HepG2 (cell line): ENCODE results near the gene CA9. TPM values are rescaled to one million over a fixed set of nuclear protein-coding genes. Genes with fewer than 3 reads are reported as not detected.
A peak's percentile ranks its signal among the peaks of the same experiment; 100 is the strongest.

Experiments used
- BCL3 ChIP-seq: sonication (generic); formaldehyde crosslinking; IDR thresholded peaks from 2 replicates; pipeline ENCODE4 v1.5.1; 2020; ENCODE audit warnings: mild to moderate bottlenecking, missing genetic modification reagents, moderate library complexity
- CBX2 ChIP-seq, 2 experiments: fragments of 200-600 bp in 1 of 2; sonication (generic); formaldehyde crosslinking in 1 of 2; IDR thresholded peaks; 2 replicates each; pipeline versions ENCODE4 v1.7.0 to v1.8.1; 2018 to 2022; ENCODE audit warnings: low read depth in 2 of 2, low read length in 1 of 2, mild to moderate bottlenecking in 1 of 2, missing genetic modification reagents in 1 of 2
- CEBPB ChIP-seq: IDR thresholded peaks from 2 replicates; pipeline ENCODE4 v1.6.1; 2011; ENCODE audit warnings: low read depth, low read length, improper control_type of control experiment, borderline replicate concordance
- FOXP1 ChIP-seq, 2 experiments: fragments of 450-650 bp in 1 of 2; IDR thresholded peaks; 2 replicates each; pipeline ENCODE4 v1.6.1; 2017 to 2018; ENCODE audit warnings: antibody characterized with exemption in 1 of 2
- GFI1 ChIP-seq: sonication (generic); formaldehyde crosslinking; IDR thresholded peaks from 2 replicates; pipeline ENCODE4 v1.5.0; 2020; ENCODE audit warnings: missing genetic modification reagents, mild to moderate bottlenecking, borderline replicate concordance
- KAT2B ChIP-seq: fragments of 150-350 bp; IDR thresholded peaks from 2 replicates; pipeline ENCODE4 v1.6.1; 2014; ENCODE audit warnings: low read depth, low read length, borderline replicate concordance
- KDM3A ChIP-seq: IDR thresholded peaks from 2 replicates; pipeline ENCODE4 v1.6.1; 2018; ENCODE audit warnings: low read depth, missing compliant biosample characterization
- LBX2 ChIP-seq: sonication (generic); formaldehyde crosslinking; IDR thresholded peaks from 2 replicates; pipeline ENCODE4 v1.5.0; 2020; ENCODE audit warnings: missing genetic modification reagents, mild to moderate bottlenecking, borderline replicate concordance
- MXD3 ChIP-seq: IDR thresholded peaks from 2 replicates; pipeline ENCODE4 v1.6.1; 2016; ENCODE audit warnings: mild to moderate bottlenecking, missing biosample characterization, missing genetic modification reagents
- PHF21A ChIP-seq: sonication (generic); formaldehyde crosslinking; IDR thresholded peaks from 2 replicates; pipeline ENCODE4 v1.5.0; 2020; ENCODE audit warnings: mild to moderate bottlenecking, missing genetic modification reagents
- REPIN1 ChIP-seq: sonication (generic); formaldehyde crosslinking; IDR thresholded peaks from 2 replicates; pipeline ENCODE4 v1.8.0; 2022; ENCODE audit warnings: missing genetic modification reagents, low read depth, mild to moderate bottlenecking, borderline replicate concordance
- SALL2 ChIP-seq: sonication (generic); formaldehyde crosslinking; IDR thresholded peaks from 2 replicates; pipeline ENCODE4 v1.8.1; 2023; ENCODE audit warnings: mild to moderate bottlenecking, missing genetic modification reagents, inconsistent platforms
- SIX1 ChIP-seq: sonication (generic); formaldehyde crosslinking; IDR thresholded peaks from 2 replicates; pipeline ENCODE4 v1.4.0; 2020; ENCODE audit warnings: missing genetic modification reagents, borderline replicate concordance
- SNAPC2 ChIP-seq: sonication (generic); formaldehyde crosslinking; IDR thresholded peaks from 2 replicates; pipeline ENCODE4 v1.8.1; 2022; ENCODE audit warnings: mild to moderate bottlenecking, missing genetic modification reagents
- ZBTB7B ChIP-seq: sonication (generic); formaldehyde crosslinking; IDR thresholded peaks from 2 replicates; pipeline ENCODE4 v1.4.0; 2020; ENCODE audit warnings: missing genetic modification reagents
- ZMAT3 ChIP-seq: sonication (generic); formaldehyde crosslinking; conservative IDR thresholded peaks from 2 replicates; pipeline ENCODE4 v1.7.0; 2021; ENCODE audit warnings: missing genetic modification reagents
- ZNF20 ChIP-seq: sonication (generic); formaldehyde crosslinking; IDR thresholded peaks from 2 replicates; pipeline ENCODE4 v1.4.0; 2020; ENCODE audit warnings: mild to moderate bottlenecking, moderate library complexity, missing genetic modification reagents
- ZNF317 ChIP-seq: sonication (generic); formaldehyde crosslinking; IDR thresholded peaks from 2 replicates; pipeline ENCODE4 v1.5.0; 2020; ENCODE audit warnings: mild to moderate bottlenecking, missing genetic modification reagents
- ZNF331 ChIP-seq: sonication (generic); formaldehyde crosslinking; IDR thresholded peaks from 2 replicates; pipeline ENCODE4 v1.4.0; 2020; ENCODE audit warnings: missing genetic modification reagents
- ZNF33A ChIP-seq: sonication (generic); formaldehyde crosslinking; IDR thresholded peaks from 2 replicates; pipeline ENCODE4 v1.5.1; 2020; ENCODE audit warnings: missing genetic modification reagents, mild to moderate bottlenecking, moderate library complexity, borderline replicate concordance
- ZNF34 ChIP-seq: sonication (generic); formaldehyde crosslinking; IDR thresholded peaks from 2 replicates; pipeline ENCODE4 v1.4.0; 2020; ENCODE audit warnings: mild to moderate bottlenecking, missing genetic modification reagents, borderline replicate concordance
- ZNF484 ChIP-seq: sonication (generic); formaldehyde crosslinking; IDR thresholded peaks from 2 replicates; pipeline ENCODE4 v1.5.1; 2020; ENCODE audit warnings: mild to moderate bottlenecking, low read depth, missing genetic modification reagents, borderline replicate concordance
- ZNF589 ChIP-seq: sonication (generic); formaldehyde crosslinking; conservative IDR thresholded peaks from 2 replicates; pipeline ENCODE4 v1.8.0; 2022; ENCODE audit warnings: mild to moderate bottlenecking, moderate library complexity, missing genetic modification reagents
- ZNF598 ChIP-seq: sonication (generic); formaldehyde crosslinking; IDR thresholded peaks from 2 replicates; pipeline ENCODE4 v1.5.1; 2020; ENCODE audit warnings: mild to moderate bottlenecking, missing genetic modification reagents, borderline replicate concordance
- ZNF670 ChIP-seq: sonication (generic); formaldehyde crosslinking; IDR thresholded peaks from 2 replicates; pipeline ENCODE4 v1.8.0; 2022; ENCODE audit warnings: mild to moderate bottlenecking, missing genetic modification reagents, borderline replicate concordance
- ZNF746 ChIP-seq: sonication (generic); formaldehyde crosslinking; IDR thresholded peaks from 2 replicates; pipeline ENCODE4 v1.8.0; 2022; ENCODE audit warnings: mild to moderate bottlenecking, missing genetic modification reagents
- polyA plus RNA-seq, 8 experiments: library from polyadenylated mRNA; depleted of rRNA in 3 of 8; stranded (reverse) in 7 of 8; unstranded in 1 of 8; fragments of >200 nt; fragmentation: Illumina TruSeq in 4 of 8; extraction: Trizol in 4 of 8; gene quantifications; 2 replicates each; pipeline versions ENCODE4 v1.2.1 to v1.2.3, GENCODE V29; 2011 to 2016; ENCODE audit warnings: low read depth in 4 of 8, missing spikeins in 1 of 8, mixed read lengths in 1 of 8; ENCODE audit not compliant: insufficient read depth in 1 of 8
- total RNA-seq, 5 experiments: library from RNA; depleted of rRNA; stranded (reverse); fragments of >200 nt; fragmentation: Illumina TruSeq; extraction: Trizol; gene quantifications; 2 replicates each; pipeline ENCODE4 v1.2.3, GENCODE V29; 2016; ENCODE audit warnings: low read depth in 1 of 5

The CA9 gene
- total and polyA plus RNA-seq, 2 of the 13 experiments (the other 11 are each of a cell fraction or from before 2014, with no cell fraction given) = 0.13 to 152 TPM

- TF ChIP-seq ZNF20 (CRISPR knock-in tag) (no peak), ZNF598 (CRISPR knock-in tag) (no peak), KDM3A (CRISPR knock-in tag) (no peak), ZNF34 (CRISPR knock-in tag) (no peak), ZBTB7B (no peak), SIX1 (CRISPR knock-in tag) (no peak), ZNF484 (CRISPR knock-in tag) (no peak), ZNF589 (CRISPR knock-in tag) (no peak), BCL3 (CRISPR knock-in tag) (no peak), GFI1 (CRISPR knock-in tag) (peak; percentile 74; the same call in 1 of the 2 replicates), REPIN1 (CRISPR knock-in tag) (no peak), FOXP1 (IDR thresholded peaks at IDR 0.05) (no peak), FOXP1 (CRISPR knock-in tag; IDR thresholded peaks at IDR 0.05) (no peak), ZMAT3 (no peak), SNAPC2 (CRISPR knock-in tag) (no peak), ZNF33A (CRISPR knock-in tag) (peak; percentile 59; the same call in 1 of the 2 replicates), ZNF331 (no peak), SALL2 (CRISPR knock-in tag) (no peak), ZNF746 (0 out of 2 replicates have a peak, but pooled peaks have one; percentile 10), KAT2B (no peak), ZNF317 (0 out of 2 replicates have a peak, but pooled peaks have one; percentile 16), PHF21A (CRISPR knock-in tag) (0 out of 2 replicates have a peak, but pooled peaks have one; percentile 28), ZNF670 (CRISPR knock-in tag) (no peak), MXD3 (CRISPR knock-in tag) (no peak), CBX2 (IDR thresholded peaks at IDR 0.05; ENCODE audit: low read depth, low read length) (no peak), CBX2 (CRISPR knock-in tag; IDR thresholded peaks at IDR 0.05; ENCODE audit: low read depth) (no peak), LBX2 (CRISPR knock-in tag) (no peak), CEBPB (no peak)
Measured at GRCh38 chr9:35646153-35646532, 27.6 kb upstream of the CA9 start (continued).
